NCI-H187 (cell line): ENCODE data around the gene TM4SF18.

Source experiments
- DNase-seq, 2 experiments: peaks; one replicate each; lab custom pipeline; 2025; lab: John Stamatoyannopoulos, UW

Gene TM4SF18

DNA sequence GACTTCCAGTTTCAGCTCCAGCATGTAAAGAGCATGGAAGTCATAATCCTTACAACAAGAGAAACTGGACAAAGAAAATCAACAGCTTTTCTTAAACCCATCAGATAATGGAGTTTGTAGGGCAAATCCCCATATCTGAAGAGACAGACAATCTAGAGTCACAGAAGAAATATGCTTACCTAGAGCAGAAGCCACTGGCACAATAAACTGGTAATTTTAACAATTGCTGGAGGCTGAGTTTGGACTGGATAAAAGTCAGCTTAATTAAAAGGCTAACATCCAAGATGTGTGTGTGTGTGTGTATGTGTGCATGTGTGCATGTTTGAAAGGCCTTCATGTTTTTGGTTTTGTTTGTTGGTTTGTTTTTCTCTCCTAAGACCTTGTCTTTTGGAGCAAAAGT lies 50.6 kb downstream of the TM4SF18 start:
- DNase-seq = no peak

DNA sequence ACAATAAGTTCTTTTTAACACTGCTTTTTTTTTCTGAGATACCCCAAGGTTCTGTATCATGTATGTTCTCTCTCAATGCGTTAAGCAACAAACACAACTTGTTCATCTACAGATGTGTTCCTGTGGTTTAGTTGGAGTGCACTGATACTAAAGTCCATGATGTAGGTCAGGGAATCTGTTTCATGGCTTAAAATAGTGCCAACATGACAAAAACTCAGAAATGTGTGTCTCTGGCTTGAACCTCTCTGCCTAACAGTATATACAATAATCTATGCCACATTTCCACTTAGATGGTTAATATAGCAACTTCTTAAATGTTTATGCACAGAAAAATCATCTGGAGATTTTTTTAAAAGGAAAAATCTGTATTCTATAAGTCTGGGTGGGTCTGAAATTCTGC lies 51.1 kb downstream of the TM4SF18 start:
- DNase-seq = no peak

DNA sequence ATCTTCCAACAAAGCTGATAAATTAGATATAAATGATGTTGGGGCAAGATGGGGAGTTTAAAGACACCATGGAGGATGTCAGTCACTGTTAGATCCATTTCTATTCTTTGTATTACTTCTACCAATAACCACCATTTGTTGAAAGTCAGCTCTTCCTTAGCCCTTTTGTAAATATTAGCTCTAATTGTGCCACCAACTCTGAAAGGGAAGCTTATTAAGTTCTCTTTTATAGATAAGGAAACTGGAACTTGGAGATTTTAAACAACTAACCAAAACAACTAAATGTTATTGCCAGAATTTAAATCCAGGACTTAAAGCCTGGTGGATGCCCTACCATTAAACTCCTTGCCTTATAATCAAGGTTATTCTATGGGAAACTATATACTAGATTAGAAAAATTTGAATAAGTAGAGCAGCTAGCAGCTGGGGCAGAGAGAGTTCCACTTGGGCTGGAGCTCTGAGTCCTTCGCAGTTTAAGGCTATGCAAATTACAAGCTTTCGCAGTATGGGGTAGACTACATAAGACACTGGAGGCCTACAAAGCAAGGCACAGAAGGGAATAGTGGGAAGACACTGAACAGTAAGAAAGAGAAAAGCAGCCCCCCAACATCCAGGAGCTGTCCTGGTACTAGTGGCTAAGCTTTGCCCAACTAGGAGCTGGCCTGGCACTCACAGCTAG lies 52.6 kb downstream of the TM4SF18 start:
- no peak for DNase-seq

DNA sequence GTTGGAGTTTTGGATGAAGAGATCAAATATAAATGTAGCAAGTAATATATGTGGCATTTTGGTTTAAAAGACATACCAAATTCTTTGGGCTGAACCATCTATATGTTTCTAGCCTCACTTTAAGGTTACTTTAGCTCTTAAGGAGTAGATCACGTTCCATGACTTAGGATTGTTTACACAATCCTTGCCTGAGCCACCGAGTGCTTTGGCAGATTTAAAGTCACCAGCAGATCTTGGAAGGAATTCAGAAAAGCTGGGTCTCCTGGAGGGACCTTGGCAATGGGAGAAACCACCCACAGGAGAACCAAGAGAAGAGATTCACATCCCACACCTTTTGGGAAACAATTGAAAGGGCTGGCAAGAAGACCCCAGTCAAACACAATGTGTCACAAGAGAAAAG lies 54.5 kb downstream of the TM4SF18 start:
- DNase-seq = no peak

DNA sequence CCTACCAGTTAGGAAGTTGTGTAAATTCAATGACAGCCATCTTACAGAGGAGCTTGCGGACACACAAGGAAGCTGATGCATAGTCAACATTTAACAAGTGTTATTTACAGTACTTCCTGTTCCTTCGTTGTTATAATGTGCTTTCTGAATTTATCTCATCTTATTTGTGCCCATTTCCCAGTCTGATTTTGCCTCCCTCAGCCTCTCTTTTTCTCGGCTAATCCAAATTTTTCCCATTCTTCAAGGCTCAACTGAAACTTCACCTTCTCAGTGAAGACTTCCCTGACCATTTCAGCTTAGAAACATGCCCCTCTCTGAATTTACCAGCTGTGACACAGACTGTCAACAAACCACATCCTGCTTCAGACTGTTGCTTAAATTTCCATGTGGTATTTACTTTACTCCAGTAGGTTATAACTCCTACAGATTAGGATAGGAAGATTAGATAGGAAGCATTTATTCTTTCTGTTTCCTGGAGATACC lies 56.1 kb downstream of the TM4SF18 start:
- no peak for DNase-seq

DNA sequence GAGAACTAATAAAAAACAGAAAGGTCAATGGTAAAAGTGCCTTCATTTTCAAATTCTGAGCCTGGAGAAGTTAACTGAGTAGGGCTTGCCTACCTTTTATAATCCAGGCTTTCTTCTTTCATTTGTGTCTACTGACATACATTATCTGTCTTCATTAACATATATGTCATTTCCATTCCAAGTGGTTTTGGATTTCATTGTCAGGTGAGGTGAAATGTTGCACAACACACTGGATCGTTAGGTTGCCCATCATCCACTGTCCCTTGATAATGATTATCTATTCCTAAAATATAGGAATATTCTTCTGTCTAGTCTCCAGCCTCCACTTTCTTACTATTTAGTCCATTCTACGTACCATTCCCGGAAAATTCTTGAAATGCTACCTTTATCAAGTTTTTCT lies 56.8 kb downstream of the TM4SF18 start:
- no peak for DNase-seq

DNA sequence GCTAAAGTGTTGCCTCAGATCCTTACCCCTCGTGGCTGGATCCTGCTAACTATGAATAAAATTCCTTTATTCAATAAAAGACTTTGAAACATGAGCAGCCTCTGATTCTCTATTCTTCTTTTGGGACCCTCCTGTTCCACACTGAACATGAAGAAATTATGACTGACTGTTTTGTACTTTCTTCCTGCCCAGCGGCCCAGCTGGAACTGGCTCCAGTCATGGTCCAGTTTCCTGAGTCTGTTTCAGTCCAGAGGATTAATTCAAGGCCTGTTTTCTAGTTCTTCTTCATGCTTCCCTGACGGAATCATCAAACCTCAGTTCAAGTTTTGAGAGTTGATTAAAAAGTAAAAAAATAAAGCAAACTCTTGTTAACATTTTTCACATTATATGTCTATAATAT lies 59.2 kb downstream of the TM4SF18 start:
- DNase-seq = no peak

DNA sequence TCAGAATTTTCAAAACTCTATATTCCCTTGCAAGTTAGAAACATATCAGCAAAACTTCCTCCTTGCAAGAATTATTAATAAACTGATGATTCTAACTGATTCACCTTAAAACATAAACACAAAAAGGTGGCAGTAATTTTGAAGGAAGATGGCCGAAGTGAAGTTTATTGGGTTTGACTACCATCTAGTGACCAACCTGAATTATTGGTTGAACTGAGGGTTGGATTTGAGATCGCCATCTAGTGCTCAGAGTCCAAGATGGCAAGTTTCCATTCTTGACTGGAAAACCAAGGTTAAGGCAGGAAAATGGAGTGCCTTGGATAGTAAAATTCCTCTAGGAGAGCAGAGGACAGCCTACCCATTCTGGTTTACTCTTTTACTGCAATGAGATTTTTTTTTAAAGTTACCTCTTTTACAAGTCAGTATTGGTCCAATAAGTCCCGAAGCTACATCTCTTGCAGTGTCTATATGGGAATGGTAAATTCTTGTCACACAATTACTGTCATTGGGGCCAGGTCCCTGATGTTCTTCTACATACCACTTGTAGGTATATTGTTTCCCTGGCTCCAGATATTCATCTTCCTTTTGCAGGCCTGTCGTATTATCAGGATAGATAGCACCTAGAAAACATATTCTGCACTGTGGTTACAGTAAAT lies 60.2 kb downstream of the TM4SF18 start:
- DNase-seq = peak; percentile 20 to 23

DNA sequence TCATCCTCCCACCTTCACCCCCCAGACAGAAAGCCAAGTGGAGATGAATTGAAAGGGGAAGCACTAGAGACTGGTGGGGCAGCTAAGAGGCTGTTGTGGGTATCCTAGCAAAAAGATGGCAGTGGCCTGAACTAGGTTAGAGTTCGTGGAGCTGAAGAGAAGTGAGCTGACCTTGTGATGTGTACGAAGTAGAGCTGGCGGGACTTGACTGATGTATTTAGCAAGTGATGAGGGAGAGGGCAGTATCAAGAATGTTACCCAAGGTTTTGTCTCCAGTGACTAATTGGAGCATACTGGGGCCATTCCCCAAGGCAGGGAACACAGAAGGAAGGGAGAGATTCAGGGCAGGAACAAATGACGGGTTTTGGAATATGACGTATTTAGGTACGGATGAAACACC lies 61.8 kb downstream of the TM4SF18 start:
- DNase-seq = no peak

DNA sequence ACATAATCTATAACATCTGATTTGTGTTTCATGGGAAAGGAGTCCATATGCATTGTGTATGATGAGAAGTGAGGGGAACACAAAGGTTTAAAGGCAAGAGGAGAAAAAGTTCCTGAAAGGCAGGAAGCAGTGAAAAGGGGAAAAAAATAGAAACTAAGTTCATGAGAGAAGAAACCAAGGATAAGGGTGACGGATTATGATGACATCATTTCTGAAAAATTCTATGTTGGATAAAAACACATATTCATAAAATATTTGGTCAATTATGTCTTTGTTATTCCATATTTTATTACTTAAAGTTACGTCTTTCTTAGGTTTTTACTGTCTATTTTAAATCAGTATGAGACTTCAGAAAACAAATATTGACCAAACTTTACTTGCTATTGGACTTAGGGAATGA lies 63.3 kb downstream of the TM4SF18 start:
- DNase-seq = no peak

DNA sequence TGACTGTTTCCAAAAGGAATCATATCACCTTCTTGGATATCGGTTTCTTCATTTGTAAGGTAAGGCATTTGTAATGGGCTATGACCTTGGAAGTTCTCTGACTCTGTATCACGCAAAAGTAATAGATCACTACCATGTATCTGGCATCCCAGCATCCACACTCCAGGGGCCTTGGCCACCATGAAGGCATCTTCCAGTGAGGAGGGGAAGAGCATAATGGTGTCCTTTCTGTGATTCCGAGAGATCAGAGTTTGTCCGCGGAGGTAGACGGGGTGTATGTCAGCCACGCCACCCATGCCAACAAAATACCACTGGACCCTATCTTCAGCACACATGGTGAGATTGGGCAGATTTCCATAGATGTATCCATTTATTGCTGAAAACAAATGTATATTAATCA lies 63.7 kb downstream of the TM4SF18 start:
- DNase-seq = no peak
